Dermis blood vessel endothelial cell (primary cell): ENCODE results near the gene CRAMP1. TPM values are rescaled to one million over a fixed set of nuclear protein-coding genes. Genes with fewer than 3 reads are reported as not detected.

ENCODE experiments used
- DNase-seq: peaks from one replicate; pipeline ENCODE4 v3.0.0; 2010
- total RNA-seq: library from RNA; depleted of rRNA; stranded (reverse); fragments of >200 nt; gene quantifications from 2 replicates; pipeline ENCODE4 v1.2.3, GENCODE V29; 2014

The CRAMP1 gene
- total RNA-seq, 1 donor from 2014 or later, result 12.9 TPM

GRCh38 chr16:1634541-1634940, 22.4 kb downstream of the CRAMP1 start:
- no peak for DNase-seq

GRCh38 chr16:1635070-1635469, 22.9 kb downstream of the CRAMP1 start:
- DNase-seq, result no peak

- DNase-seq, result no peak
Measured at GRCh38 chr16:1637526-1637925, 25.4 kb downstream of the CRAMP1 start.

GRCh38 chr16:1638757-1639156, 26.6 kb downstream of the CRAMP1 start:
- no peak for DNase-seq

GRCh38 chr16:1639282-1639681, 27.1 kb downstream of the CRAMP1 start:
- DNase-seq, result peak; percentile 14

- DNase-seq, result peak; percentile 36
Measured at GRCh38 chr16:1639860-1640259, 27.7 kb downstream of the CRAMP1 start.

- peak; percentile 57 for DNase-seq
Measured at GRCh38 chr16:1640261-1640941, 28.2 kb downstream of the CRAMP1 start.

GRCh38 chr16:1641261-1641660, 29.1 kb downstream of the CRAMP1 start:
- DNase-seq, result no peak

GRCh38 chr16:1642148-1642547, 30.0 kb downstream of the CRAMP1 start:
- DNase-seq, result no peak

GRCh38 chr16:1642753-1643152, 30.6 kb downstream of the CRAMP1 start:
- DNase-seq, result no peak

GRCh38 chr16:1643521-1643920, 31.4 kb downstream of the CRAMP1 start:
- DNase-seq, result no peak

- no peak for DNase-seq
Measured at GRCh38 chr16:1645914-1646525, 33.9 kb downstream of the CRAMP1 start.

- no peak for DNase-seq
Measured at GRCh38 chr16:1647856-1648255, 35.7 kb downstream of the CRAMP1 start.

GRCh38 chr16:1650131-1650530, 38.0 kb downstream of the CRAMP1 start:
- no peak for DNase-seq

- DNase-seq, result no peak
Measured at GRCh38 chr16:1651094-1651973, 39.2 kb downstream of the CRAMP1 start.

- no peak for DNase-seq
Measured at GRCh38 chr16:1651974-1652312, 39.8 kb downstream of the CRAMP1 start.

- no peak for DNase-seq
Measured at GRCh38 chr16:1653023-1653422, 40.9 kb downstream of the CRAMP1 start.

- DNase-seq, result no peak
Measured at GRCh38 chr16:1654505-1655268, 42.5 kb downstream of the CRAMP1 start.

GRCh38 chr16:1655269-1655807, 43.2 kb downstream of the CRAMP1 start:
- DNase-seq, result no peak

- no peak for DNase-seq
Measured at GRCh38 chr16:1655909-1656807, 44.0 kb downstream of the CRAMP1 start.

GRCh38 chr16:1656808-1657617, 44.9 kb downstream of the CRAMP1 start:
- DNase-seq, result no peak
